GM11168 (cell line): ENCODE data around the gene BLTP1.
"Not testable (repeated sequence)": the region's sequence is repeated elsewhere in the genome, so short reads cannot be mapped to it uniquely, and the experiment has no call there.

Experiments used
- in situ Hi-C: fragments of 300-500 bp; cut with MboI; formaldehyde crosslinking; loops from one replicate; pipeline ENCODE4 v1.12.0; 2022; ENCODE audit warnings: low sequenced_read_pairs; ENCODE audit not compliant: unreplicated experiment

Gene BLTP1

GRCh38 chr4:122151982-122152710 is at the start of gene BLTP1:
Gene BLTP1 (plus strand): TSS chr4:122152331. CDS start chr4:122170648, 18,317 bp downstream.
- in situ Hi-C loops, result no loop called here

- in situ Hi-C loops, result no loop called here
These were observed 47.9 kb upstream of the BLTP1 start for GRCh38 chr4:122104184-122104583.

GRCh38 chr4:122107680-122108079 is 44.5 kb upstream of the BLTP1 start:
- in situ Hi-C loops, result no loop called here

GRCh38 chr4:122110304-122110703 is 41.8 kb upstream of the BLTP1 start:
- in situ Hi-C loops, result not testable (repeated sequence)

GRCh38 chr4:122117743-122118142 is 34.4 kb upstream of the BLTP1 start:
- in situ Hi-C loops, result no loop called here

GRCh38 chr4:122118243-122118642 is 33.9 kb upstream of the BLTP1 start:
- in situ Hi-C loops, result no loop called here

GRCh38 chr4:122119739-122120138 is 32.4 kb upstream of the BLTP1 start:
- in situ Hi-C loops, result no loop called here

- in situ Hi-C loops, result no loop called here
These were observed 30.5 kb upstream of the BLTP1 start for GRCh38 chr4:122121593-122121992.

- in situ Hi-C loops, result no loop called here
These were observed 30.0 kb upstream of the BLTP1 start for GRCh38 chr4:122122083-122122482.

- in situ Hi-C loops, result no loop called here
These were observed 23.1 kb upstream of the BLTP1 start for GRCh38 chr4:122129061-122129460.

- in situ Hi-C loops, result no loop called here
These were observed 20.5 kb upstream of the BLTP1 start for GRCh38 chr4:122131562-122132157.

GRCh38 chr4:122132891-122133290 is 19.2 kb upstream of the BLTP1 start:
- in situ Hi-C loops, result no loop called here

- in situ Hi-C loops, result no loop called here
These were observed 13.0 kb upstream of the BLTP1 start for GRCh38 chr4:122139139-122139538.

- in situ Hi-C loops, result no loop called here
These were observed 11.3 kb upstream of the BLTP1 start for GRCh38 chr4:122140834-122141233.

- in situ Hi-C loops, result no loop called here
These were observed 9.4 kb upstream of the BLTP1 start for GRCh38 chr4:122142687-122143086.

- in situ Hi-C loops, result no loop called here
These were observed 5.5 kb upstream of the BLTP1 start for GRCh38 chr4:122146652-122147051.

- in situ Hi-C loops, result no loop called here
These were observed 1.2 kb upstream of the BLTP1 start for GRCh38 chr4:122150931-122151330.

GRCh38 chr4:122152711-122153226 is 638 bp downstream of the BLTP1 start:
- in situ Hi-C loops, result no loop called here

- in situ Hi-C loops, result no loop called here
These were observed 4.7 kb downstream of the BLTP1 start for GRCh38 chr4:122156819-122157218.

GRCh38 chr4:122163301-122163700 is 11.2 kb downstream of the BLTP1 start:
- in situ Hi-C loops, result no loop called here

- in situ Hi-C loops, result no loop called here
These were observed 11.6 kb downstream of the BLTP1 start for GRCh38 chr4:122163767-122164166.

- in situ Hi-C loops, result no loop called here
These were observed 15.2 kb downstream of the BLTP1 start for GRCh38 chr4:122167369-122167768.
